Measurements from ENCODE around the gene RTP5.
A peak's percentile ranks its signal among the peaks of the same experiment; 100 is the strongest.

The RTP5 gene

DNA sequence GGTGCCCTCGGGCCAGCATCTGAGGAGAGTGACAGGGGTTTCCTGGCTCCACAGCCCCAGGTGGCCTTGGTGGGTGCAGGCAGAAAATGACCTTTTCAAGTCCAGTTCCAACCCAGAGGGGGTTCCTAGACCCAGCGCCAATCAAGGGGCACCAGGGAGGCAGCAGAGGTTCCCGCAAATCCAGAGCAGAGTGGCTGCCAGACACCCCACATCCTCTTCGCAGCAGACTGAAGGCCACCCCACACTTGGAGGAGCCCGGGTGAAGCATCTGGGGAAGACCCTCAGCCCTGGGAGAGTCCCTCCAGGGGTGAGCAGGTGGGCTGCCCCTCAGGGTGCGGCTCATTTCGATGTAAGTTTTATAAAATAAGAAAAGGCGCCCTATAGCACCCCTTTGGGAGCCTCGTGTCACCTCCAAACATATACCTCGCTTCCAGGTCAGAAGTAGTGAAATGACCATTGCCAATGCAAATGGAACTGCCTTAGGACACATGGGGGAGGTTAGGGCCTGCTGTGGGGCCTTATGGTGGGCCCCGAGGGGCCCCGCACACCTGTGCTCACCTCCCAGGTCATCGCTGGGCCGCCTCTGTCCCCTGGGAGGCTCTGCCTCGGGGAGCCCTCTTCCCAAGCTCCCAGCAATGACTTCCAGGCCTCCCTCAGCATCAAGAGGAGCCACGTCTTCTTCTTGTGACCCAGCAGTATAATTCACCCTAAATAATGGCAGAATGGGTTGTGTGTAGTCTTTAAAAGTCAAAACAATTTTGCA is 11.0 kb downstream of the RTP5 start:
- peak overlapping the region; percentile 66 for H3K4me3 ChIP-seq (ENCODE audit: low read length)
- DNase-seq (ENCODE audit: low read depth, low spot score) = no peak

- peak overlapping the region; percentile 62 for H3K4me3 ChIP-seq (ENCODE audit: low read length)
- DNase-seq (ENCODE audit: low read depth, low spot score) = no peak
Observed at GRCh38 chr2:241882091-241882625, 12.6 kb downstream of the RTP5 start.

- H3K4me3 ChIP-seq (ENCODE audit: low read length) = peak overlapping the region; percentile 46
- DNase-seq (ENCODE audit: low read depth, low spot score) = no peak
Observed at GRCh38 chr2:241884951-241885290, 15.4 kb downstream of the RTP5 start.

- H3K4me3 ChIP-seq (ENCODE audit: low read length) = peak overlapping the region; percentile 46
- peak; percentile 82 for DNase-seq (ENCODE audit: low read depth, low spot score)
Observed at GRCh38 chr2:241885291-241885945, 15.9 kb downstream of the RTP5 start.

DNA sequence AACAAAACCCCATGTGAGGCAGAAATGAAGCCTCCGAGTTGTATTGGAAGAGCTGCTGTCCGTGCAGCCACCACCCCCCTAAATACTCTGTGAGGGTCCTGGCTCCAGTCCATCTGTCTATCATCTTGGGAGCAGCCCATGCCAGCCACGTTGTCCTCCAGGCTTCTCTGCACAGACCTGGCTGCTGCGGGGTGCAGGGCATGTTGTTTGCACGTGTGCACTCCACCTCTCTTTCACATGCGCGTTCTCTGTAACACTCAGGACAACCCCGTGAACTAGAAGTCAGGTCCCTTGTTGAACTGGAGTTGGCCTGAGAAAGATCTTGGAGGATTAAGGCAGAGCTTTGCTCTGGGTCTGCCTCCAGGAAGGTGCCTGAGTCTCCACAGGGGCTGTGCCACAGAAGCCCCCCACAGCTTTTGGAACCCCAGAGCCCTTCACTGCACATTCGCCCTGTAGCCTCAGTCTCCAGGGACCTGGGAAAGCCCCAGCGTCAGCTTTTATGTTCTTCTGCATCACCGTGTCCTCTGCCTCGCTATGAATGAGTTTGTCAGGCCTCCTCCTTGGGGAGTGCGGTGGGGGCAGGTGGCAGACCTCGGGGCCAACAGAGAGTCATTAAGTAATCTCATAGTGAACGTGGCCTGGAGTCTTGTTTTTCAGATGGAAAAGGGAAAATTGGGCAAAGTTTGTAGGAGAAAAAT is 16.6 kb downstream of the RTP5 start:
- DNase-seq (ENCODE audit: low read depth, low spot score) = no peak
- H3K4me3 ChIP-seq (ENCODE audit: low read length) = peak overlapping the region; percentile 46

DNA sequence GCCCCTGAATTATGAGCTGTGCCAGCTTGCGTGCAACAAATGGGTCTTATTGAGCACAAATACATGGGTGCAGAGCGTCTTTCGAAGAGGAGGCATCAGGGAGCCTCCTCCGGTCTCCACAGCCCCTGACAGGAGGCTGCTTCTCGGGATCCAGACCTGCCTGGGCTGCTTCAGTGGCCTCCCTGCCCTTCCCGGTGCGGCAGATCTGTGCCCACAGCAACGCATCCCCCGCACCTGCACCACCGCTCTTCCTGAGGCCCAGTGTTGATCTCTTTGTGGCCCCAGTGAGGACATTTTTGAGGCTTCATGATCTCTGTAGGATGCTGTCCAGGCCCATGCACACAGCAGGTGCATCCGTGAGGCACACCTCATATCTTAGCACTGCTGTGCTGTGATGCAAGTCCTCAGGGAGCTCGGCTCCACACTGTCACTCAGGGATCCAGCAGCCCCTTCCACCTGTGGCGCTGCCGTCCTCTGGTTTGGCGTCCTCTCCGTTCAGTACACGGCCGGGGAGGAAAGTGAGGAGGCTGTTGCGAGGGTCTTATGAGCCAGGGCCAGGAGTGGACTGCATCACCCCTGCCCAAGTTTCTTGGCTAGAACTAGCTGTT is 17.4 kb downstream of the RTP5 start:
- DNase-seq (ENCODE audit: low read depth, low spot score) = peak; percentile 74
- H3K4me3 ChIP-seq (ENCODE audit: low read length) = peak overlapping the region; percentile 46

DNA sequence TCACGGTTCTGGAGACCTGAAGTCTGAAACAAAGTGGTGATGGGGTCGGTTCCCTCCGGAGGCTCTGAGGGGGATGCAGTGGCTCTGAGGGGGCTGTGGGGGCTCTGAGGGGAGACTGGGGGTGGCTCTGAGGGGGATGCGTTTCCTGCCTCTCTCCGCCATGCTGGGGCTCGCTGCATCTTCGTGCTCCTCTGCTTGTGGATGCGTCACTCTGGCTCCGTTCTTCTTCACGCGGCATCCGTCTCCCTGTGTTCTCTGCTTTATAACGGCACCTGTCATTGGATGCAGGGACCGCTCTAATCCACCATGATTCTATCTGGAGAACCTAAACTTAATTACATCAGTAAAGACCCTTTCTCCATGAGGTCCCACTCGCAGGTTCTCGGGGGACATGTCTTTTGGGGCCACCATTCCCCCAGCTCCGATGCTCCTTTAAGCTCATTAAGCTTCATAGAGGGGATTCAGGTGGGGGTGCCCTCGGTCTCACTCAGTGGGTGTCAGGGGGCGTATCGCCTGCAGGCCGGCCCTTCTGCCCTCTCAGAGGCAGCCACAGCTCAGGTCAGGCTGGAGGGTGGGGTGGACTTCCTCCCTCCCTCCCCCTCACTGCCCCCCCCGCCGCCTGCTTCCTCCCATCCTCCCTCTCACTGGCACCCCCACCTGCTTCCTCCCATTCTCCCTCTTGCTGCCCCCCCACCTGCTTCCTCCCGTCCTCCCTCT is 18.4 kb downstream of the RTP5 start:
- DNase-seq (ENCODE audit: low read depth, low spot score) = no peak
- peak overlapping the region; percentile 46 for H3K4me3 ChIP-seq (ENCODE audit: low read length)

- H3K4me3 ChIP-seq (ENCODE audit: low read length) = no peak overlapping the region
- peak; percentile 87 for DNase-seq (ENCODE audit: low read depth, low spot score)
Observed at GRCh38 chr2:241888641-241889040, 19.1 kb downstream of the RTP5 start.

GRCh38 chr2:241890524-241891235 is 21.2 kb downstream of the RTP5 start:
- H3K4me3 ChIP-seq (ENCODE audit: low read length) = no peak overlapping the region
- no peak for DNase-seq (ENCODE audit: low read depth, low spot score)

- no peak for DNase-seq (ENCODE audit: low read depth, low spot score)
- H3K4me3 ChIP-seq (ENCODE audit: low read length) = no peak overlapping the region
Observed at GRCh38 chr2:241891315-241891987, 21.9 kb downstream of the RTP5 start.

GRCh38 chr2:241891988-241892298 is 22.4 kb downstream of the RTP5 start:
- DNase-seq (ENCODE audit: low read depth, low spot score) = no peak
- no peak overlapping the region for H3K4me3 ChIP-seq (ENCODE audit: low read length)

DNA sequence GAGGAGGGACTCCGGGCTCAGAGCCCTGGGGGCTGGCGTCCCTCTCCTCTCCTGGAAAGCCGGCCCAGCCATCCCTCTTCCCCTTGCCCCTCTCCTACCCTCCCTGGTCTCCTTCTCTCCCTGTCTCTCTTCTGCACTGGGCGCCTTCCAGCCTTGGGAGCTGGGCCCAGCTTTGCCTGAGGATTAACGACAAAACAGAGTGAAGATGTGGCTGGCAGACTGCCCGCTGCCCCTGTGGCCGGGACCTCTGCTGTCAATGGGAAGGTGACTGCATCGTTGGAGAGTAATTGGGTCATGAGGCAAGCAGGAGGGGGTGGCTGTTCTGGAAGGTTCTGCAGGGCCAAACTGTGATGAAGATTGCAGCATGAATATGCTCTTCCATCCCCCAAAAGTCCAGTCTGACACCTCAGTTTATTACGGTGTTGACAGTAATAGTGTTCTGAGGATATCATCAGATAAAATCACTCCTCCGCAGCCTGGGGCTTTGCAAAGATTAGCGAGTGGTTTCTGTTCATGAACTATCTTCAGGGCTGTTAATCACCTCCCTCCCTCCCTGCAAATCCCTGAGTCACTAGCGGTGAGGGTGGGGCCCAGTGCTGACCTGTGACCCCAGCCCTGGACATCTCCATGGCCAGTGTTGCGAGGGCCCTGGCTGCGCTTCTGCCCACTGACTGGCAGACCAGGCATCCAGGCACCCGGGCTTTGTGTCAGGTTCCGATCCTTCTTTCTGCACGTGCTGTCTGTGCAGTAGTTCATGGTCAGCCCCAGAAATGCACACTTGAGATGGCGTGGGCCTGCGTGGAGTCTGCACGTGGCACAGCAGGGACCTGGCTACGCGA is 23.0 kb downstream of the RTP5 start:
- H3K4me3 ChIP-seq (ENCODE audit: low read length) = no peak overlapping the region
- DNase-seq (ENCODE audit: low read depth, low spot score) = no peak

DNA sequence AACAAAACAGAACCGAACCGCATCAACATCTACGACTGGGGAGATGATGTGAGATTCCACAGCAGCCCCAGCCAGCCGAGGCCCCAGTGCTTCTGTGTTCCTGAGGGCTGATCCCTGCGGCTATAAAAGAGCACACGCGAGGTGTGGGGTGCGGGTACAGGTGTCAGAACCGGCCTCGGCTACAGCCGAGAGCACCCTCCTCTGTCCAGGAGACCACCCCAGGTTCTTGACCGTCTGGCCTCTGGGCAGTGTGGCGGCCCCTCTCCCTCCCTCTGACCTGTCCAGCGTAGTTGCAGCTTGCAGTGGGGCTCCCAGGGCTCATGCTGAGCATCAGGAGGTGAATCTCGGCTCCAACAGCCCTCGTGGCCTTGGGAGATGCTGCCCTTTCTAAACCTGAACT is 23.7 kb downstream of the RTP5 start:
- no peak for DNase-seq (ENCODE audit: low read depth, low spot score)
- H3K4me3 ChIP-seq (ENCODE audit: low read length) = no peak overlapping the region

GRCh38 chr2:241894056-241894641 is 24.6 kb downstream of the RTP5 start:
- no peak for DNase-seq (ENCODE audit: low read depth, low spot score)
- H3K4me3 ChIP-seq (ENCODE audit: low read length) = no peak overlapping the region

- no peak overlapping the region for H3K4me3 ChIP-seq (ENCODE audit: low read length)
- no peak for DNase-seq (ENCODE audit: low read depth, low spot score)
Observed at GRCh38 chr2:241894681-241895426, 25.3 kb downstream of the RTP5 start.

- DNase-seq (ENCODE audit: low read depth, low spot score) = no peak
- H3K4me3 ChIP-seq (ENCODE audit: low read length) = no peak overlapping the region
Observed at GRCh38 chr2:241895427-241895711, 25.8 kb downstream of the RTP5 start.

Data from Jurkat, Clone E6-1 (cell line).